NT2/D1 (cell line): Measurements from ENCODE around the gene TNXB.

Source experiments
- SUZ12 ChIP-seq: IDR thresholded peaks from 2 replicates; pipeline ENCODE4 v1.6.1; 2011; ENCODE audit not compliant: insufficient read length, insufficient read depth; ENCODE audit errors: extremely low read depth
- YY1 ChIP-seq: IDR thresholded peaks from 2 replicates; pipeline ENCODE4 v1.6.1; 2011; ENCODE audit not compliant: insufficient read length, insufficient read depth
- ZNF274 ChIP-seq: IDR thresholded peaks from 2 replicates; pipeline ENCODE4 v1.6.1; 2011; ENCODE audit warnings: mild to moderate bottlenecking, low read depth, low read length

GRCh38 chr6:32110632-32111031 lies 1.5 kb upstream of the TNXB start:
- TF ChIP-seq YY1 (no peak), SUZ12 (no peak), ZNF274 (no peak)
